ENCODE measurements around the gene ARL8A.

GRCh38 chr1:202093858-202094257, 50.7 kb downstream of the ARL8A start:
- no peak for TF ChIP-seq CTCF (IDR thresholded peaks at IDR 0.05)
- TF ChIP-seq POLR2A (IDR thresholded peaks at IDR 0.05): no peak

All from upper lobe of left lung (tissue), 4 donors.